PC-3 (cell line): ENCODE measurements around the gene SUGCT. TPM values are rescaled to one million over a fixed set of nuclear protein-coding genes. Genes with fewer than 3 reads are reported as not detected.

Experiments
- ATAC-seq: fragments of 200-7000 bp; cut with Tn5 transposase; 2 replicates; pipeline ENCODE4 v1.9.1; 2020; ENCODE audit warnings: mild to moderate bottlenecking, moderate library complexity
- BruUV-seq: library from RNA; stranded (reverse); fragments of 400-500 nt; replicated peaks from 2 replicates; lab custom pipeline; 2021; lab: Mats Ljungman, UMichigan
- CTCF ChIA-PET: fragments of 300-600 bp; sonication (Branson Sonifier 250); formaldehyde crosslinking; loops from one replicate; lab custom pipeline; 2022; ENCODE audit warnings: antibody characterized with exemption; lab: Charles Lee
- POLR2A ChIA-PET: fragments of 300-600 bp; sonication (Branson Sonifier 250); formaldehyde crosslinking; loops from one replicate; lab custom pipeline; 2022; ENCODE audit warnings: antibody characterized with exemption; ENCODE audit not compliant: unreplicated experiment; lab: Charles Lee
- DNase-seq: peaks from one replicate; pipeline ENCODE4 v3.0.0-alpha.2; 2015
- H2AFZ ChIP-seq: fragments of 300-600 bp; sonication (generic); 2 replicates; pipeline ENCODE4 v1.6.0; 2016; ENCODE audit warnings: antibody characterized with exemption, low read length
- H3F3A ChIP-seq: fragments of 300-600 bp; sonication (generic); one replicate; pipeline ENCODE4 v1.6.0; 2017; ENCODE audit warnings: antibody characterized with exemption, low read length, control low read depth, mild to moderate bottlenecking; ENCODE audit not compliant: unreplicated experiment
- H3K27ac ChIP-seq: fragments of 300-600 bp; sonication (generic); 2 replicates; pipeline ENCODE4 v1.5.1; 2016; ENCODE audit warnings: mild to moderate bottlenecking, low read length
- H3K27me3 ChIP-seq: fragments of 300-600 bp; sonication (generic); 2 replicates; pipeline ENCODE4 v1.6.1; 2016; ENCODE audit warnings: low read length, mixed read lengths
- H3K36me3 ChIP-seq: fragments of 300-600 bp; sonication (generic); 2 replicates; pipeline ENCODE4 v1.6.1; 2016; ENCODE audit warnings: low read depth, mixed run types, low read length, mixed read lengths
- H3K4me1 ChIP-seq: fragments of 300-600 bp; sonication (generic); 2 replicates; pipeline ENCODE4 v1.5.1; 2016; ENCODE audit warnings: low read length; ENCODE audit not compliant: insufficient read depth
- H3K4me2 ChIP-seq: fragments of 300-600 bp; sonication (generic); 2 replicates; pipeline ENCODE4 v1.6.0; 2016; ENCODE audit warnings: low read length
- H3K4me3 ChIP-seq: fragments of 300-600 bp; sonication (generic); 2 replicates; pipeline ENCODE4 v1.5.1; 2016; ENCODE audit warnings: mild to moderate bottlenecking, low read length, mixed read lengths
- H3K79me2 ChIP-seq: fragments of 300-600 bp; sonication (generic); 2 replicates; pipeline ENCODE4 v1.6.1; 2017; ENCODE audit warnings: low read length, mixed read lengths
- H3K9ac ChIP-seq: fragments of 300-600 bp; sonication (generic); 2 replicates; pipeline ENCODE4 v1.6.0; 2016; ENCODE audit warnings: mild to moderate bottlenecking, low read length
- H3K9me2 ChIP-seq: fragments of 300-600 bp; sonication (generic); replicated peaks from 2 replicates; pipeline ENCODE4 v1.6.1; 2016; ENCODE audit warnings: mixed run types, low read length, mixed read lengths
- H3K9me3 ChIP-seq: fragments of 300-600 bp; sonication (generic); 2 replicates; pipeline ENCODE4 v1.6.1; 2016; ENCODE audit warnings: low read length, mixed read lengths
- H4K20me1 ChIP-seq: fragments of 300-600 bp; sonication (generic); 2 replicates; pipeline ENCODE4 v1.6.1; 2016; ENCODE audit warnings: low read length, mixed read lengths
- CTCF ChIP-seq: fragments of 300-600 bp; sonication (generic); conservative IDR thresholded peaks from 2 replicates; pipeline ENCODE4 v1.5.1; 2017; ENCODE audit warnings: antibody characterized with exemption, low read depth, mild to moderate bottlenecking, low read length
- EZH2 ChIP-seq: fragments of 300-600 bp; sonication (generic); IDR thresholded peaks from one replicate; pipeline ENCODE4 v1.6.1; 2017; ENCODE audit warnings: antibody characterized with exemption, mild to moderate bottlenecking, low read length; ENCODE audit not compliant: unreplicated experiment
- EZH2phosphoT487 ChIP-seq: fragments of 300-600 bp; sonication (generic); IDR thresholded peaks from 2 replicates; pipeline ENCODE4 v1.6.1; 2018; ENCODE audit warnings: mild to moderate bottlenecking, antibody characterized with exemption, low read length, borderline replicate concordance
- intact Hi-C: fragments of 100-400 bp; cut with micrococcal nuclease; formaldehyde crosslinking; loops from 2 replicates; pipeline ENCODE4 v1.9.0; 2023
- total RNA-seq: library from RNA; depleted of rRNA; stranded (reverse); fragments of >200 nt; gene quantifications from 2 replicates; pipeline ENCODE4 v1.2.3, GENCODE V29; 2014

SUGCT gene
- total RNA-seq, 1 experiment from 2014 or later: 2.9 TPM

DNA sequence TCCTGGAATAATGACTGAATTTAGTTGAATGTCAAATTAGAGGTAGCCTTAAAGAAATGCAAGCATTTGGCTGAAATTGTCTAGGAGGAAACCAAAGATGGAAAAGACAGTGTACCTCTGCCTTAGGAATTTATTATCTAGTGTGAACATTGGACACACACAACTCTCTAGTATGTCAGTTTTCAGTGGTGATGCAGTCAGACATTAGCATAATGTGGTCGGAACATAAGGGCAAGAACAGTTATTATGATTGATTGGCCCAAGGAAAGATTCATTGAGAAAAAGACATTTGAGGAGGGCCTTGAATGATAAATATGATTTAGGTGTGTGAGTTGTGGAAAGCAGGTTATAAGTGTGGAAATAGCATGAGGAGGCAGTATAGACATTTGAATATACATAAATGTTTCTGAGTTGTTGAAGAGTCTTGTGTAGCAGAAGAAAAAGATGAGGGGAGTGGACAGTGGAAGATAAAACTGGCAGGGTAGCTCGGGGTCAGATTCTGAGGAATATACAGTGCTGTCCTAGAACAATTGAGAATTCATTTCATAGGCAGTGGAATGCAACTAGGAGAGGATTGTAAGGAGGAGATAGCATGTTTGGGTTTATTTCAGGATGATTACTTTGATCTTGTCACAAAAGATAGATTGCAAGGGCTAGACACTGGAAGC, 414.7 kb downstream of the SUGCT start:
- Histone ChIP-seq H3K36me3 (no peaks in the 10 kb centered on the region), H4K20me1 (no peaks in the 10 kb centered on the region), H3K9ac (no peak overlapping the region), H3K9me3 (no peaks in the 10 kb centered on the region), H3K27ac (no peak overlapping the region), H3K79me2 (no peaks in the 10 kb centered on the region), H3K4me1 (peaks cover 13% of the 10 kb centered on the region; the same call in 1 of the 2 replicates), H3K4me2 (no peak overlapping the region), H3K9me2 (no peaks in the 10 kb centered on the region), H3K27me3 (no peaks in the 10 kb centered on the region), H3F3A (no peaks in the 10 kb centered on the region), H3K4me3 (no peak overlapping the region), H2AFZ (no peak overlapping the region)
- ATAC-seq: no peak
- BruUV-seq: no TSS peak
- TF ChIP-seq CTCF (no peak), EZH2phosphoT487 (no peak), EZH2 (no peak)
- intact Hi-C loops: no loop called here
- ChIA-PET POLR2A (interaction anchor here (0.8 kb wide), 1 partner anchor 138 kb away, joined by 6 read pairs; no protein-coding TSS in a partner anchor), CTCF (no interaction called here)
- DNase-seq: no peak

GRCh38 chr7:40551685-40552576, 417.1 kb downstream of the SUGCT start:
- no peaks in the 10 kb centered on the region for H3K9me2 ChIP-seq
- peak; percentile 87 for ATAC-seq
- H3K9ac ChIP-seq: no peak overlapping the region
- H2AFZ ChIP-seq: no peak overlapping the region
- H3K4me1 ChIP-seq: peaks cover 10% of the 10 kb centered on the region; the same call in 1 of the 2 replicates
- H3K79me2 ChIP-seq: no peaks in the 10 kb centered on the region
- H3K4me2 ChIP-seq: no peak overlapping the region
- DNase-seq: peak; percentile 56
- TF ChIP-seq CTCF: no peak
- TF ChIP-seq EZH2: no peak
- no peak for TF ChIP-seq EZH2phosphoT487
- no peaks in the 10 kb centered on the region for H3K27me3 ChIP-seq
- H3K9me3 ChIP-seq: no peaks in the 10 kb centered on the region
- no peak overlapping the region for H3K4me3 ChIP-seq
- ChIA-PET POLR2A (no interaction called here), CTCF (no interaction called here)
- no TSS peak for BruUV-seq
- H3F3A ChIP-seq: no peaks in the 10 kb centered on the region
- no peaks in the 10 kb centered on the region for H3K36me3 ChIP-seq
- intact Hi-C loops: no loop called here
- H3K27ac ChIP-seq: no peak overlapping the region
- no peaks in the 10 kb centered on the region for H4K20me1 ChIP-seq
